Stomach (tissue), 9 donors: ENCODE measurements around the gene FNDC1. TPM values are rescaled to one million over a fixed set of nuclear protein-coding genes. Genes with fewer than 3 reads are reported as not detected.

Experiments used
- DNase-seq, 2 donors: peaks; one replicate each; pipeline versions ENCODE4 v3.0.0 to v3.0.0-alpha.2; 2013 to 2019
- H3K27ac ChIP-seq, 5 donors: fragments of 200-600 bp in 4 of 5; sonication (generic) in 4 of 5; one replicate each; pipeline ENCODE4 v1.5.1; 2013 to 2019; ENCODE audit warnings: mild to moderate bottlenecking in 1 of 5, moderate library complexity in 1 of 5
- H3K27me3 ChIP-seq, 3 donors: fragments of 200-600 bp; sonication (generic); one replicate each; pipeline ENCODE4 v1.5.1; 2017 to 2019; ENCODE audit warnings: mixed run types in 1 of 3
- H3K36me3 ChIP-seq, 4 donors: fragments of 200-600 bp; sonication (generic); 1 replicate in 3 of 4; 2 replicates in 1 of 4; pipeline ENCODE4 v1.5.1; 2016 to 2019
- H3K4me1 ChIP-seq, 4 donors: fragments of 200-600 bp; sonication (generic); one replicate each; pipeline ENCODE4 v1.5.1; 2016 to 2019
- H3K4me3 ChIP-seq, 4 donors: fragments of 200-600 bp; sonication (generic) in 3 of 4; one replicate each; pipeline ENCODE4 v1.5.1; 2016 to 2019; ENCODE audit warnings: mild to moderate bottlenecking in 1 of 4
- H3K9me3 ChIP-seq, 4 donors: fragments of 200-600 bp; sonication (generic); one replicate each; pipeline ENCODE4 v1.5.1; 2016 to 2019
- CTCF ChIP-seq, 7 experiments: fragments of 450-650 bp in 4 of 7; fragments of 200-600 bp in 3 of 7; sonication (generic) in 3 of 7; IDR thresholded peaks; one replicate each; pipeline ENCODE4 v1.5.1; 2016 to 2019; ENCODE audit warnings: antibody characterized with exemption in 7 of 7, control low read depth in 2 of 7, mild to moderate bottlenecking in 1 of 7
- EP300 ChIP-seq: sonication (generic); formaldehyde crosslinking; IDR thresholded peaks from one replicate; pipeline ENCODE4 v1.6.1; 2017; ENCODE audit warnings: antibody characterized with exemption
- POLR2A ChIP-seq, 4 donors: fragments of 450-650 bp; IDR thresholded peaks; one replicate each; pipeline ENCODE4 v1.6.1; 2016; ENCODE audit warnings: antibody characterized with exemption in 4 of 4, control low read depth in 2 of 4, mild to moderate bottlenecking in 1 of 4, moderate library complexity in 1 of 4
- POLR2AphosphoS5 ChIP-seq, 3 donors: sonication (generic); formaldehyde crosslinking; IDR thresholded peaks; one replicate each; pipeline ENCODE4 v1.6.1; 2016; ENCODE audit warnings: antibody characterized with exemption in 3 of 3
- WGBS, 5 donors: extraction: QIAGEN DNeasy Blood & Tissue Kit in 3 of 5; methylation state at CpG; one replicate each; pipeline versions ENCODE4 v1.1.5 to v1.1.7; 2013 to 2018; 5-methylcytosine and 5-hydroxymethylcytosine counted together
- intact Hi-C: fragments of 100-400 bp; cut with DNase I; formaldehyde crosslinking; loops from one replicate; pipeline ENCODE4 v1.15.1; 2023; ENCODE audit warnings: low total_unique reads
- polyA plus RNA-seq, 3 donors: library from polyadenylated mRNA; stranded (reverse); fragments of 200-250 nt; gene quantifications; one replicate each; pipeline ENCODE4 v1.2.3, GENCODE V29; 2013
- total RNA-seq, 5 donors: library from RNA; depleted of rRNA; stranded (reverse); fragments of >200 nt; gene quantifications; one replicate each; pipeline versions ENCODE4 v1.1.0 to v1.2.3, GENCODE V29; 2014 to 2016
- donor health status: healthy with polysubstance abuse.
- donor health status: Bipolar disorder and iron deficiency.
- donor health status: healthy.

The FNDC1 gene
- total and polyA plus RNA-seq, 8 donors: 0.06 to 11.0 (median 0.43) TPM; not detected in 3

GRCh38 chr6:159194421-159194820 is 25.2 kb downstream of the FNDC1 start:
- TF ChIP-seq POLR2AphosphoS5 (IDR thresholded peaks at IDR 0.05) (no peak), POLR2A (IDR thresholded peaks at IDR 0.05) (no peak), EP300 (no peak), CTCF (IDR thresholded peaks at IDR 0.05) (no peak)
- 81 to 94% (median 87%) methylated on average over 4 of the region's 4 CpGs for WGBS, 5 donors
- H3K4me3 ChIP-seq: no peak overlapping the region

GRCh38 chr6:159196430-159196975 is 27.3 kb downstream of the FNDC1 start:
- Histone ChIP-seq H3K4me3 (no peak overlapping the region), H3K27me3 (no peaks in the 10 kb centered on the region), H3K36me3 (no peaks in the 10 kb centered on the region), H3K27ac (no peak overlapping the region), H3K4me1 (no peaks in the 10 kb centered on the region), H3K9me3 (no peaks in the 10 kb centered on the region)
- TF ChIP-seq EP300 (no peak), POLR2A (IDR thresholded peaks at IDR 0.05) (no peak), POLR2AphosphoS5 (IDR thresholded peaks at IDR 0.05) (no peak), CTCF (IDR thresholded peaks at IDR 0.05) (no peak)
- intact Hi-C loops: no loop called here
- 71 to 79% (median 75%) methylated on average over 2 of the region's 2 CpGs for WGBS, 5 donors
- no peak for DNase-seq

More at GRCh38 chr6:159194421-159194820, 25.2 kb downstream of the FNDC1 start:
- H3K27ac ChIP-seq: no peak overlapping the region
- H3K36me3 ChIP-seq: no peaks in the 10 kb centered on the region
- no peaks in the 10 kb centered on the region for H3K4me1 ChIP-seq
- DNase-seq: no peak
- H3K27me3 ChIP-seq: no peaks in the 10 kb centered on the region
- H3K9me3 ChIP-seq: no peaks in the 10 kb centered on the region
- intact Hi-C loops: no loop called here

- H3K36me3 ChIP-seq: no peaks in the 10 kb centered on the region
- 58 to 73% (median 62%) methylated on average over 7 of the region's 7 CpGs for WGBS, 5 donors
- H3K4me1 ChIP-seq: no peaks in the 10 kb centered on the region
- no peak for DNase-seq
- H3K9me3 ChIP-seq: no peaks in the 10 kb centered on the region
- intact Hi-C loops: no loop called here
- no peak overlapping the region for H3K4me3 ChIP-seq
- H3K27ac ChIP-seq: no peak overlapping the region
- H3K27me3 ChIP-seq: no peaks in the 10 kb centered on the region
- TF ChIP-seq POLR2AphosphoS5 (IDR thresholded peaks at IDR 0.05) (no peak), EP300 (no peak), POLR2A (IDR thresholded peaks at IDR 0.05) (no peak), CTCF (IDR thresholded peaks at IDR 0.05) (no peak)
These were observed 28.1 kb downstream of the FNDC1 start for GRCh38 chr6:159197251-159197650.

GRCh38 chr6:159201336-159201735 is 32.1 kb downstream of the FNDC1 start:
- H3K27ac ChIP-seq: no peak overlapping the region
- no peaks in the 10 kb centered on the region for H3K27me3 ChIP-seq
- intact Hi-C loops: no loop called here
- TF ChIP-seq POLR2AphosphoS5 (IDR thresholded peaks at IDR 0.05) (no peak), POLR2A (IDR thresholded peaks at IDR 0.05) (no peak), EP300 (no peak), CTCF (IDR thresholded peaks at IDR 0.05) (no peak)
- no peak overlapping the region for H3K4me3 ChIP-seq
- no peaks in the 10 kb centered on the region for H3K36me3 ChIP-seq
- no peaks in the 10 kb centered on the region for H3K4me1 ChIP-seq
- no peaks in the 10 kb centered on the region for H3K9me3 ChIP-seq
- no peak for DNase-seq
- WGBS, 5 donors: 56 to 84% (median 67%) methylated on average over 1 of the region's 1 CpG
